PC-9 (cell line): ENCODE measurements around the gene ATP8B2.

Experiments used
- CTCF ChIP-seq: fragments of 200-600 bp; sonication (generic); conservative IDR thresholded peaks from 2 replicates; pipeline ENCODE4 v1.6.1; 2017; ENCODE audit warnings: mixed run types, antibody characterized with exemption, mild to moderate bottlenecking, moderate library complexity
- EZH2 ChIP-seq: fragments of 200-600 bp; sonication (generic); IDR thresholded peaks from 2 replicates; pipeline ENCODE4 v1.8.0; 2017; ENCODE audit warnings: antibody characterized with exemption, low read depth

GRCh38 chr1:154334079-154335024, 9.0 kb downstream of the ATP8B2 start:
- TF ChIP-seq CTCF (no peak), EZH2 (no peak)
